Measurements from ENCODE around the gene SLC39A11.

The SLC39A11 gene

GRCh38 chr17:72615627-72615991 is 476.9 kb downstream of the SLC39A11 start:
- FAIRE-seq = no peak
- TF ChIP-seq POLR2A (IDR thresholded peaks at IDR 0.05; ENCODE audit: low read depth, low read length) (no peak), POLR2AphosphoS5 (IDR thresholded peaks at IDR 0.05; ENCODE audit: low read depth, low read length) (no peak), SPI1 (IDR thresholded peaks at IDR 0.05; ENCODE audit: low read depth, low read length) (no peak), TAF1 (IDR thresholded peaks at IDR 0.05; ENCODE audit: low read depth, low read length) (no peak), POU2F2 (IDR thresholded peaks at IDR 0.05; ENCODE audit: low read depth, low read length) (no peak), PAX5 (IDR thresholded peaks at IDR 0.05; ENCODE audit: insufficient read depth, low read length, severe bottlenecking) (no peak)
- DNase-seq (ENCODE audit: insufficient read length, low spot score) = no peak

- TF ChIP-seq SPI1 (IDR thresholded peaks at IDR 0.05; ENCODE audit: low read depth, low read length) = no peak
- no peak for TF ChIP-seq TAF1 (IDR thresholded peaks at IDR 0.05; ENCODE audit: low read depth, low read length)
- no peak for TF ChIP-seq POLR2AphosphoS5 (IDR thresholded peaks at IDR 0.05; ENCODE audit: low read depth, low read length)
- no peak for TF ChIP-seq PAX5 (IDR thresholded peaks at IDR 0.05; ENCODE audit: insufficient read depth, low read length, severe bottlenecking)
- no peak for TF ChIP-seq POU2F2 (IDR thresholded peaks at IDR 0.05; ENCODE audit: low read depth, low read length)
- TF ChIP-seq POLR2A (IDR thresholded peaks at IDR 0.05; ENCODE audit: low read depth, low read length) = no peak
- no peak for DNase-seq (ENCODE audit: insufficient read length, low spot score)
Measured at GRCh38 chr17:72614871-72615626, 477.4 kb downstream of the SLC39A11 start.

GRCh38 chr17:72614476-72614870 is 478.0 kb downstream of the SLC39A11 start:
- FAIRE-seq = no peak
- TF ChIP-seq SPI1 (IDR thresholded peaks at IDR 0.05; ENCODE audit: low read depth, low read length) (no peak), TAF1 (IDR thresholded peaks at IDR 0.05; ENCODE audit: low read depth, low read length) (no peak), POLR2AphosphoS5 (IDR thresholded peaks at IDR 0.05; ENCODE audit: low read depth, low read length) (no peak), PAX5 (IDR thresholded peaks at IDR 0.05; ENCODE audit: insufficient read depth, low read length, severe bottlenecking) (no peak), POLR2A (IDR thresholded peaks at IDR 0.05; ENCODE audit: low read depth, low read length) (no peak), POU2F2 (IDR thresholded peaks at IDR 0.05; ENCODE audit: low read depth, low read length) (no peak)
- DNase-seq (ENCODE audit: insufficient read length, low spot score) = no peak

More at GRCh38 chr17:72614871-72615626, 477.4 kb downstream of the SLC39A11 start:
- FAIRE-seq = no peak

- no peak for DNase-seq (ENCODE audit: insufficient read length, low spot score)
- no peak for TF ChIP-seq SPI1 (IDR thresholded peaks at IDR 0.05; ENCODE audit: low read depth, low read length)
- TF ChIP-seq POU2F2 (IDR thresholded peaks at IDR 0.05; ENCODE audit: low read depth, low read length) = no peak
- no peak for TF ChIP-seq POLR2AphosphoS5 (IDR thresholded peaks at IDR 0.05; ENCODE audit: low read depth, low read length)
- no peak for TF ChIP-seq PAX5 (IDR thresholded peaks at IDR 0.05; ENCODE audit: insufficient read depth, low read length, severe bottlenecking)
- TF ChIP-seq POLR2A (IDR thresholded peaks at IDR 0.05; ENCODE audit: low read depth, low read length) = no peak
- TF ChIP-seq TAF1 (IDR thresholded peaks at IDR 0.05; ENCODE audit: low read depth, low read length) = no peak
- no peak for FAIRE-seq
Measured at GRCh38 chr17:72613806-72614292, 478.6 kb downstream of the SLC39A11 start.

- DNase-seq (ENCODE audit: insufficient read length, low spot score) = no peak
- TF ChIP-seq TAF1 (IDR thresholded peaks at IDR 0.05; ENCODE audit: low read depth, low read length) (no peak), PAX5 (IDR thresholded peaks at IDR 0.05; ENCODE audit: insufficient read depth, low read length, severe bottlenecking) (no peak), POLR2AphosphoS5 (IDR thresholded peaks at IDR 0.05; ENCODE audit: low read depth, low read length) (no peak), POLR2A (IDR thresholded peaks at IDR 0.05; ENCODE audit: low read depth, low read length) (no peak), SPI1 (IDR thresholded peaks at IDR 0.05; ENCODE audit: low read depth, low read length) (no peak), POU2F2 (IDR thresholded peaks at IDR 0.05; ENCODE audit: low read depth, low read length) (no peak)
Measured at GRCh38 chr17:72613396-72613795, 479.1 kb downstream of the SLC39A11 start.

GRCh38 chr17:72611172-72611571 is 481.3 kb downstream of the SLC39A11 start:
- no peak for DNase-seq (ENCODE audit: insufficient read length, low spot score)
- TF ChIP-seq POLR2A (IDR thresholded peaks at IDR 0.05; ENCODE audit: low read depth, low read length) (no peak), TAF1 (IDR thresholded peaks at IDR 0.05; ENCODE audit: low read depth, low read length) (no peak), POU2F2 (IDR thresholded peaks at IDR 0.05; ENCODE audit: low read depth, low read length) (no peak), POLR2AphosphoS5 (IDR thresholded peaks at IDR 0.05; ENCODE audit: low read depth, low read length) (no peak)
- no peak for FAIRE-seq

More at GRCh38 chr17:72613396-72613795, 479.1 kb downstream of the SLC39A11 start:
- FAIRE-seq = no peak

GRCh38 chr17:72609501-72609900 is 483.0 kb downstream of the SLC39A11 start:
- TF ChIP-seq TAF1 (IDR thresholded peaks at IDR 0.05; ENCODE audit: low read depth, low read length) = no peak
- no peak for TF ChIP-seq POLR2AphosphoS5 (IDR thresholded peaks at IDR 0.05; ENCODE audit: low read depth, low read length)
- no peak for TF ChIP-seq POLR2A (IDR thresholded peaks at IDR 0.05; ENCODE audit: low read depth, low read length)
- TF ChIP-seq SPI1 (IDR thresholded peaks at IDR 0.05; ENCODE audit: low read depth, low read length) = no peak
- TF ChIP-seq POU2F2 (IDR thresholded peaks at IDR 0.05; ENCODE audit: low read depth, low read length) = no peak
- TF ChIP-seq PAX5 (IDR thresholded peaks at IDR 0.05; ENCODE audit: insufficient read depth, low read length, severe bottlenecking) = no peak
- FAIRE-seq (no peak), DNase-seq (ENCODE audit: insufficient read length, low spot score) (no peak)

GRCh38 chr17:72608436-72608835 is 484.1 kb downstream of the SLC39A11 start:
- FAIRE-seq = no peak
- TF ChIP-seq POLR2AphosphoS5 (IDR thresholded peaks at IDR 0.05; ENCODE audit: low read depth, low read length) (no peak), SPI1 (IDR thresholded peaks at IDR 0.05; ENCODE audit: low read depth, low read length) (no peak), TAF1 (IDR thresholded peaks at IDR 0.05; ENCODE audit: low read depth, low read length) (no peak), PAX5 (IDR thresholded peaks at IDR 0.05; ENCODE audit: insufficient read depth, low read length, severe bottlenecking) (no peak), POLR2A (IDR thresholded peaks at IDR 0.05; ENCODE audit: low read depth, low read length) (no peak), POU2F2 (IDR thresholded peaks at IDR 0.05; ENCODE audit: low read depth, low read length) (no peak)
- DNase-seq (ENCODE audit: insufficient read length, low spot score) = no peak

GRCh38 chr17:72606656-72607055 is 485.8 kb downstream of the SLC39A11 start:
- no peak for FAIRE-seq
- TF ChIP-seq SPI1 (IDR thresholded peaks at IDR 0.05; ENCODE audit: low read depth, low read length) = 0 out of 2 replicates have a peak, but pooled peaks have one; percentile 21
- TF ChIP-seq POU2F2 (IDR thresholded peaks at IDR 0.05; ENCODE audit: low read depth, low read length) = no peak
- no peak for TF ChIP-seq POLR2A (IDR thresholded peaks at IDR 0.05; ENCODE audit: low read depth, low read length)
- no peak for DNase-seq (ENCODE audit: insufficient read length, low spot score)

Measured in GM12891 (cell line).